Activated CD8-positive, alpha-beta T cell treated with anti-CD3 and anti-CD28 coated beads for 36 hours (primary cell): ENCODE data around the gene SIRPB2. TPM values are rescaled to one million over a fixed set of nuclear protein-coding genes. Genes with fewer than 3 reads are reported as not detected.
"Not testable (repeated sequence)": the region's sequence is repeated elsewhere in the genome, so short reads cannot be mapped to it uniquely, and the experiment has no call there.

Source experiments
- ATAC-seq: fragments of 200-7000 bp; cut with Tn5 transposase; one replicate; pipeline ENCODE4 v1.10.0; 2021; ENCODE audit warnings: mild to moderate bottlenecking, moderate library complexity
- CTCF ChIA-PET: fragments of 350-600 bp; sonication (Branson Sonifier 250); formaldehyde crosslinking; loops from one replicate; lab custom pipeline; 2021; ENCODE audit warnings: antibody characterized with exemption; lab: Charles Lee
- POLR2A ChIA-PET: fragments of 350-600 bp; sonication (Branson Sonifier 250); formaldehyde crosslinking; loops from one replicate; lab custom pipeline; 2021; ENCODE audit warnings: antibody characterized with exemption; lab: Charles Lee
- DNase-seq: peaks from one replicate; pipeline ENCODE4 v3.0.0-alpha.2; 2020
- H3K27ac Mint-ChIP-seq: one replicate; pipeline ENCODE4 v1.8.0; 2021; ENCODE audit warnings: mild to moderate bottlenecking, mixed read lengths
- H3K27me3 Mint-ChIP-seq: one replicate; pipeline ENCODE4 v1.8.0; 2021; ENCODE audit warnings: mixed read lengths
- H3K36me3 Mint-ChIP-seq: one replicate; pipeline ENCODE4 v1.8.0; 2021; ENCODE audit warnings: low read depth, mixed read lengths
- H3K4me1 Mint-ChIP-seq: one replicate; pipeline ENCODE4 v1.8.0; 2021; ENCODE audit warnings: low read depth, mixed read lengths
- H3K4me3 Mint-ChIP-seq: one replicate; pipeline ENCODE4 v1.8.0; 2021; ENCODE audit warnings: mild to moderate bottlenecking, moderate library complexity, mixed read lengths
- H3K9me3 Mint-ChIP-seq: one replicate; pipeline ENCODE4 v1.8.0; 2021; ENCODE audit warnings: mixed read lengths
- CTCF ChIP-seq: fragments of 200-600 bp; IDR thresholded peaks from one replicate; pipeline ENCODE4 v1.8.0; 2022; ENCODE audit warnings: antibody characterized with exemption, mild to moderate bottlenecking
- intact Hi-C: fragments of 100-400 bp; cut with micrococcal nuclease; formaldehyde crosslinking; loops from one replicate; pipeline ENCODE4 v1.10.0; 2022
- total RNA-seq, 2 experiments: library from RNA; stranded (reverse); gene quantifications; one replicate each; pipeline ENCODE4 v1.2.3, GENCODE V29; 2021

Gene SIRPB2
- total RNA-seq, 2 experiments from 2014 or later, result not detected

GRCh38 chr20:1499528-1500420 lies 8.6 kb upstream of the SIRPB2 start:
- H3K4me1 Mint-ChIP-seq, result peaks cover 4% of the 10 kb centered on the region
- H3K9me3 Mint-ChIP-seq, result peaks cover 2% of the 10 kb centered on the region
- no peak overlapping the region for H3K4me3 Mint-ChIP-seq
- no peak for TF ChIP-seq CTCF
- DNase-seq (no peak), ATAC-seq (no peak)
- H3K27me3 Mint-ChIP-seq, result peaks cover 34% of the 10 kb centered on the region
- intact Hi-C loops, result loop anchor here (10.0 kb wide), 1 partner anchor 235 kb away; no protein-coding TSS in a partner anchor
- POLR2A ChIA-PET, result no interaction called here
- CTCF ChIA-PET, result interaction anchor here (3.4 kb wide), 1 partner anchor 9 kb away, joined by 9 read pairs; no protein-coding TSS in a partner anchor
- H3K27ac Mint-ChIP-seq, result no peak overlapping the region
- H3K36me3 Mint-ChIP-seq, result no peaks in the 10 kb centered on the region

GRCh38 chr20:1497371-1497770 lies 6.2 kb upstream of the SIRPB2 start:
- H3K9me3 Mint-ChIP-seq, DNase-seq, H3K4me1 Mint-ChIP-seq, H3K27ac Mint-ChIP-seq, intact Hi-C loops, POLR2A ChIA-PET, ATAC-seq, H3K4me3 Mint-ChIP-seq, H3K36me3 Mint-ChIP-seq: not testable (repeated sequence)
- CTCF ChIA-PET, result interaction anchor here (0.7 to 3.4 kb wide), 4 partner anchors 11 to 413 kb away, joined by 3 to 9 read pairs (median 3); no protein-coding TSS in a partner anchor
- peaks cover 41% of the 10 kb centered on the region for H3K27me3 Mint-ChIP-seq

- Mint-ChIP-seq H3K9me3 (no peaks in the 10 kb centered on the region), H3K4me3 (no peak overlapping the region), H3K4me1 (peaks cover 7% of the 10 kb centered on the region), H3K27ac (no peak overlapping the region), H3K27me3 (peaks cover 41% of the 10 kb centered on the region), H3K36me3 (no peaks in the 10 kb centered on the region)
- ATAC-seq, result no peak
- no peak for DNase-seq
- POLR2A ChIA-PET, result interaction anchor here (0.8 kb wide), 1 partner anchor 9 kb away, joined by 3 read pairs; no protein-coding TSS in a partner anchor
- CTCF ChIA-PET, result interaction anchor here (0.7 to 3.4 kb wide), 5 partner anchors 12 to 413 kb away, joined by 3 to 9 read pairs (median 3); no protein-coding TSS in a partner anchor
- no peak for TF ChIP-seq CTCF
- intact Hi-C loops, result no loop called here
Measured at GRCh38 chr20:1496930-1497329, 5.7 kb upstream of the SIRPB2 start.

- peaks cover 12% of the 10 kb centered on the region for H3K4me1 Mint-ChIP-seq
- no peaks in the 10 kb centered on the region for H3K36me3 Mint-ChIP-seq
- no peak overlapping the region for H3K4me3 Mint-ChIP-seq
- ATAC-seq (no peak), DNase-seq (no peak)
- ChIA-PET CTCF (interaction anchor here (1.0 to 1.2 kb wide), 2 partner anchors 9 to 283 kb away, joined by 3 read pairs; no protein-coding TSS in a partner anchor), POLR2A (interaction anchor here (1.2 kb wide), 1 partner anchor 283 kb away, joined by 3 read pairs; no protein-coding TSS in a partner anchor)
- intact Hi-C loops, result no loop called here
- peaks cover 25% of the 10 kb centered on the region for H3K27me3 Mint-ChIP-seq
- no peaks in the 10 kb centered on the region for H3K9me3 Mint-ChIP-seq
- H3K27ac Mint-ChIP-seq, result no peak overlapping the region
- TF ChIP-seq CTCF, result no peak
Measured at GRCh38 chr20:1494436-1494835, 3.2 kb upstream of the SIRPB2 start.

- no peaks in the 10 kb centered on the region for H3K36me3 Mint-ChIP-seq
- intact Hi-C loops, result no loop called here
- peaks cover 12% of the 10 kb centered on the region for H3K4me1 Mint-ChIP-seq
- POLR2A ChIA-PET, result interaction anchor here (1.2 kb wide), 1 partner anchor 284 kb away, joined by 3 read pairs; no protein-coding TSS in a partner anchor
- peaks cover 21% of the 10 kb centered on the region for H3K27me3 Mint-ChIP-seq
- ATAC-seq, result no peak
- DNase-seq, result no peak
- CTCF ChIA-PET, result interaction anchor here (1.0 to 1.2 kb wide), 2 partner anchors 9 to 284 kb away, joined by 3 read pairs; no protein-coding TSS in a partner anchor
- H3K9me3 Mint-ChIP-seq, result no peaks in the 10 kb centered on the region
- no peak for TF ChIP-seq CTCF
- no peak overlapping the region for H3K4me3 Mint-ChIP-seq
- H3K27ac Mint-ChIP-seq, result no peak overlapping the region
Measured at GRCh38 chr20:1493536-1493935, 2.3 kb upstream of the SIRPB2 start.
